Measurements from ENCODE around the gene ANKRD6.

The ANKRD6 gene

GRCh38 chr6:89597372-89597771, 164.4 kb downstream of the ANKRD6 start:
- DNase-seq (ENCODE audit: low read depth), result no peak
- TF ChIP-seq CTCF (IDR thresholded peaks at IDR 0.05; ENCODE audit: low read depth, low read length, missing control alignments), result no peak
- in situ Hi-C loops (cut with HindIII; ENCODE audit: low sequenced_read_pairs), result no loop called here
- no peak overlapping the region for H3K4me3 ChIP-seq (ENCODE audit: low read depth, low read length)

- peak; percentile 22 for DNase-seq (ENCODE audit: low read depth)
- no peak overlapping the region for H3K4me3 ChIP-seq (ENCODE audit: low read depth, low read length)
- in situ Hi-C loops (cut with HindIII; ENCODE audit: low sequenced_read_pairs), result no loop called here
- no peak for TF ChIP-seq CTCF (IDR thresholded peaks at IDR 0.05; ENCODE audit: low read depth, low read length, missing control alignments)
These were observed 165.0 kb downstream of the ANKRD6 start for GRCh38 chr6:89597988-89598387.

DNA sequence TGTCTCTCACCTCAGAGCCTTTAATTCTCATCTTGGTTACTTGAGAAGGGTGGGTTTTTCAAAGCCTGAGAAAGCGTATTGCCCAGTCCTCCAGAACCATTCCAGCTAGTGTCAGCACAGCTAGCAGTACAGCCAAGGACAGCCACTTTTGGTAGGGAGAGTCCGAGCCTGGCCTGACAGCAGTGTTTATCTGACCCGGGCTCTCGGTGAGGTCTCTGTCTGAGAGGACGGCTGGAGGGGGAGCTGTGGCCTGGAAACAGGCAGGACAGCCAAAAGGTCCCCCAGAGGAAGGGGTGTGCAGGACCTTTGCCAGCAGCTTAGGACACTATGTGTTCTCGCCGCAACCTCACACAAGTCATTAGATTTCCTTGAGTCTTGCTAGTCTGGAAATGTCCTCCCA, 166.8 kb downstream of the ANKRD6 start:
- DNase-seq (ENCODE audit: low read depth), result no peak
- no peak for TF ChIP-seq CTCF (IDR thresholded peaks at IDR 0.05; ENCODE audit: low read depth, low read length, missing control alignments)
- no peak overlapping the region for H3K4me3 ChIP-seq (ENCODE audit: low read depth, low read length)
- in situ Hi-C loops (cut with HindIII; ENCODE audit: low sequenced_read_pairs), result no loop called here

DNA sequence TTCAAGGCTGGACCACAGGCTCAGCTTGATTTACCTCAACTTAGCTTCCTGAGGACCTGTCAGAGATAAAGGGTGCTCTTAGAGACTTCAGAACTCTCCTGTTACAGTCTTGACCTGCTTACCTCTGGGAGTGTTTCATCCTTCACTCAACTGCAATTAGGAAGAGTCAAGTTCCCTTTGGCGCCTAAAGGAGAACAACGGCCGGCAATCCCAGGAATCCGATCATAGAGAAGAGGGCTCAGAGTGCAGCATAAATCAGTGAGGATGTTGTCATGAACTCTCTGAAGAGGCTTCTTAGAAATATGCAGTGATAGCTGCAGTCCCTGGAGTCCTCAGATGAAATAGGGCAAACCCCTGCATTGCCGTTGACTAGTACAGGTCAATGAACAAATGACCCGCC, 169.2 kb downstream of the ANKRD6 start:
- no peak overlapping the region for H3K4me3 ChIP-seq (ENCODE audit: low read depth, low read length)
- in situ Hi-C loops (cut with HindIII; ENCODE audit: low sequenced_read_pairs), result no loop called here
- DNase-seq (ENCODE audit: low read depth), result no peak
- no peak for TF ChIP-seq CTCF (IDR thresholded peaks at IDR 0.05; ENCODE audit: low read depth, low read length, missing control alignments)

GRCh38 chr6:89604653-89605052, 171.7 kb downstream of the ANKRD6 start:
- no peak overlapping the region for H3K4me3 ChIP-seq (ENCODE audit: low read depth, low read length)
- TF ChIP-seq CTCF (IDR thresholded peaks at IDR 0.05; ENCODE audit: low read depth, low read length, missing control alignments), result no peak
- DNase-seq (ENCODE audit: low read depth), result no peak
- in situ Hi-C loops (cut with HindIII; ENCODE audit: low sequenced_read_pairs), result no loop called here

- TF ChIP-seq CTCF (IDR thresholded peaks at IDR 0.05; ENCODE audit: low read depth, low read length, missing control alignments), result no peak
- H3K4me3 ChIP-seq (ENCODE audit: low read depth, low read length), result no peak overlapping the region
- DNase-seq (ENCODE audit: low read depth), result no peak
- in situ Hi-C loops (cut with HindIII; ENCODE audit: low sequenced_read_pairs), result no loop called here
These were observed 172.9 kb downstream of the ANKRD6 start for GRCh38 chr6:89605861-89606260.

DNA sequence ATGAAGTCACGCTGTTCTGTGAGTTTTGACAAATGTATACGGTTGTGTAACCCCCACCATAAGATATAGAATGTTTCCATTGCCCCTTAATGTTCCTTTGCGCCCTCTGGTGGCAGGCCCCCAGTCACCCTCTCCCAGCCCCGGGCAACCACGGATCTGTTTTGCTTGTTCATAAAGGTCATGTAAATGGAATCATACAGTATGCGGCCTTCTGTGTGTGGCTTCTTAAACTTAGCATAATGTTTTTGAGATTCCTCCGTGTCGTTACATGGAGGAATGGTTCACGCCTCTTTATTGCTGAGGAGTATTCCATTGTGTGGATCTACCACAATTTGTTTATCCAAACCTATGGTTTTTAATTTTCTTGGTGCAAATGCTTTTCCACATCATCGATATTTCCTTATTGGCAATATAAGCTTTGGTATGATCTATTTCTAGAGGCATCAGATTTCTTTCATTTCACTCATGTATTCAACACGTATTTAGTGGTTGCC, 177.2 kb downstream of the ANKRD6 start:
- TF ChIP-seq CTCF (IDR thresholded peaks at IDR 0.05; ENCODE audit: low read depth, low read length, missing control alignments), result peak; percentile 54
- H3K4me3 ChIP-seq (ENCODE audit: low read depth, low read length), result no peak overlapping the region
- in situ Hi-C loops (cut with HindIII; ENCODE audit: low sequenced_read_pairs), result no loop called here
- DNase-seq (ENCODE audit: low read depth), result no peak
